H1 (cell line): ENCODE results near the gene GATA5. TPM values are rescaled to one million over a fixed set of nuclear protein-coding genes. Genes with fewer than 3 reads are reported as not detected.

Source experiments
- BCL11A ChIP-seq, 2 experiments: IDR thresholded peaks; one replicate each; pipeline ENCODE4 v1.6.1; 2011; ENCODE audit warnings: low read depth in 2 of 2, low read length in 2 of 2, mild to moderate bottlenecking in 2 of 2
- KDM1A ChIP-seq: fragments of 200-600, 300-600 bp; sonication (generic); IDR thresholded peaks from 2 replicates; pipeline ENCODE4 v1.7.1; 2016; ENCODE audit warnings: mild to moderate bottlenecking, low read length, borderline replicate concordance
- polyA plus RNA-seq, 7 experiments: library from polyadenylated mRNA; depleted of rRNA in 3 of 7; stranded (reverse) in 5 of 7; unstranded in 2 of 7; fragments of >200 nt in 5 of 7; fragments of 200-250 nt in 2 of 7; gene quantifications; 1 replicate in 5 of 7; 2 replicates in 1 of 7; 4 replicates in 1 of 7; pipeline versions ENCODE4 v1.2.1 to v1.2.3, GENCODE V29; 2011 to 2013; ENCODE audit warnings: missing spikeins in 2 of 7, mixed read lengths in 2 of 7
- total RNA-seq: library from RNA; stranded (reverse); fragmentation: NEBNext Ultra II Directional; extraction: Animal tissue kit (Norgen Biotek cat#: 25700); gene quantifications from 2 replicates; pipeline ENCODE4 v1.2.1, GENCODE V29; 2021

GATA5 gene
- total and polyA plus RNA-seq, 2 of the 8 experiments (the other 6 are each of a cell fraction or from before 2014, with no cell fraction given) = 0.08 to 0.11 TPM

DNA sequence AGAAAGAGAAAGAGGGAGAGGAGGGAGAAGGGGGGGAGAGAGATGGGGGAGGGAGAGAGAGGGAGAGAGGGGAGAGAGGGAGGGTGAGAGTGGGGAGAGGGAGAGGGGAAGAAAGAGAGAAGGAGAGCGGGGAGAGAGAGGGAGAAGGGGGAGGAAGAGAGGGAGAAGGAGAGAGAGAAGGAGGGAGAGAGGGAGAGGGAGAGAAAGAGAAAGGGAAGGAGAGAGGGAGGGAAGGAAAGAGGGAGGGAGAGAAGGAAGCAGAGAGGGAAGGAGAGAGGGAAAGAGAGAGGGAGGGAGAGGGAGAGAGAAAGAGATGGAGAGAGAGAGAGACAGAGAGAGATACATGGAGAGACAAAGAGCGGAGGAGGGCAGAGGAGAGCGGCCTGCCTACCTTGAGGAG lies 23.8 kb downstream of the GATA5 start (continued):
- TF ChIP-seq BCL11A (IDR thresholded peaks at IDR 0.05; ENCODE audit: low read depth in 2 of 2, low read length in 2 of 2) = no peak
- no peak for TF ChIP-seq KDM1A
